ENCODE measurements around the gene HNRNPC.

HNRNPC gene

DNA sequence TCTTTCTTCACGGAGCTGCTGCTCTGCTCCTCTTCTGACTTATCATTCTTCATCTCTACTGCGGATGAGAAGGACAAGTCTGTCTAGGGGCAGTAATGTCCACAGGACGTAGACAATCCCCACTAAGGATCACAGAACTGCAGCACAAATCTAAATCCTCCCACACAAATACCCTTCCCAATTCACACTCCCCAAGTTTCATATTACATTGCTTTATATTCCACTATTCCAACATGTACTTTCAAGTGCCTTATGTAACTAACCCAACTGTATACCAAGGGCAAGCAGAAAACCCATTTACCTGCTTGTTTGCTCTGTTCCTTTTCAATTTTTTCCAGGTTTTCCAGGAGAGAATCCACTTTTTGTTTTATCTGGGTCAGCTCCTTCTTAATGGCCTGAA is 57.7 kb downstream of the HNRNPC start:
- no peak for DNase-seq (ENCODE audit: low read depth)
- TF ChIP-seq, protein P1, sequence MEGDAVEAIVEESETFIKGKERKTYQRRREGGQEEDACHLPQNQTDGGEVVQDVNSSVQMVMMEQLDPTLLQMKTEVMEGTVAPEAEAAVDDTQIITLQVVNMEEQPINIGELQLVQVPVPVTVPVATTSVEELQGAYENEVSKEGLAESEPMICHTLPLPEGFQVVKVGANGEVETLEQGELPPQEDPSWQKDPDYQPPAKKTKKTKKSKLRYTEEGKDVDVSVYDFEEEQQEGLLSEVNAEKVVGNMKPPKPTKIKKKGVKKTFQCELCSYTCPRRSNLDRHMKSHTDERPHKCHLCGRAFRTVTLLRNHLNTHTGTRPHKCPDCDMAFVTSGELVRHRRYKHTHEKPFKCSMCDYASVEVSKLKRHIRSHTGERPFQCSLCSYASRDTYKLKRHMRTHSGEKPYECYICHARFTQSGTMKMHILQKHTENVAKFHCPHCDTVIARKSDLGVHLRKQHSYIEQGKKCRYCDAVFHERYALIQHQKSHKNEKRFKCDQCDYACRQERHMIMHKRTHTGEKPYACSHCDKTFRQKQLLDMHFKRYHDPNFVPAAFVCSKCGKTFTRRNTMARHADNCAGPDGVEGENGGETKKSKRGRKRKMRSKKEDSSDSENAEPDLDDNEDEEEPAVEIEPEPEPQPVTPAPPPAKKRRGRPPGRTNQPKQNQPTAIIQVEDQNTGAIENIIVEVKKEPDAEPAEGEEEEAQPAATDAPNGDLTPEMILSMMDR (IDR thresholded peaks at IDR 0.05; ENCODE audit: low read length, missing control alignments) = no peak
- H3K4me3 ChIP-seq (replicated peaks; ENCODE audit: low read depth, low read length) = no peak overlapping the region

GRCh38 chr14:21210023-21210422 is 59.2 kb downstream of the HNRNPC start:
- TF ChIP-seq, protein P1 (IDR thresholded peaks at IDR 0.05; ENCODE audit: low read length, missing control alignments) = no peak
- no peak overlapping the region for H3K4me3 ChIP-seq (replicated peaks; ENCODE audit: low read depth, low read length)
- no peak for DNase-seq (ENCODE audit: low read depth)

GRCh38 chr14:21209185-21209584 is 60.1 kb downstream of the HNRNPC start:
- DNase-seq (ENCODE audit: low read depth) = no peak
- H3K4me3 ChIP-seq (replicated peaks; ENCODE audit: low read depth, low read length) = no peak overlapping the region
- TF ChIP-seq, protein P1 (IDR thresholded peaks at IDR 0.05; ENCODE audit: low read length, missing control alignments) = no peak

- H3K4me3 ChIP-seq (replicated peaks; ENCODE audit: low read depth, low read length) = no peak overlapping the region
- TF ChIP-seq, protein P1 (IDR thresholded peaks at IDR 0.05; ENCODE audit: low read length, missing control alignments) = no peak
Observed at GRCh38 chr14:21208554-21208953, 60.7 kb downstream of the HNRNPC start.

DNA sequence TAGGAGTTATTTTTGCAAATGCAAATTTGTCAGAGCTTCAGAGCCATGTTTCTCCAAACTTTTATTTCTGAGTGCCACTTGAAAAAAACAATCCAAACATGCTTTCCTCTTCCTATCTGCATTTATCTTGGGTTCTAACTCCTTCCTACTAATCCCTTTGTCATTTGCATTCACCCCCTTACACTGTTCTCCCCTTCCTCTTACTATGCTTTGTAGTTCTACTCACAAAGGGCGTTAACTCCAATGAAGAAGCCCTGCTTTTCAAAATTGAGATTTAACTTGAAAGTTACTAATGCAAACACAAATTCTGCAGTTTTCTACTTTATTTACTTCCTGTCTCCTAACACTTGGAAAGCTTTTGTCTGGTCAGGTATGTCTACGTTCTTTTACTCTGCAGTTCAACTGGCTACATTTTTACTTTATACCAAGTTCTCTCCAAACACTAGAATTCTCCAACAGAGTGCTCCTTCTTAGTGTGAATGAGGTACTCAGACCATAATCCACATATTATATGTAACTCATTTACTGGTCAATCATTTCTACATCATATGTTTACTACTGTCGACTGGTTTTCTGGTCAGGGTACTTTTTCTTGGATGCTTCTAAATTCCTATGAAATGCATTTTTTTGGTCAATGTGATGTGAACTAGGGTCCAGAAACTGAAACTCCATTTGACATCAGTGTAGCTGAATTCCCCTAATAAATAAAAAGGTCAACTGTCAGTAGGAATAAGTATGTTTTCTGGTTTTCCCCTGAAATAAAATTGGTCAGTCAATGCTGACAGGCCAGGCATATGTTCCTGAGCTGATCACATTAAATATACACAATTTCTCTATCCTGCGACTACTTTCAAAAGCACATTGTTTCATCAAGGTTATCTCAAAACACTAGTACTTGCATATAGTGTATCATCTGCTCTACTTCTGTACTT is 62.2 kb downstream of the HNRNPC start:
- TF ChIP-seq, protein P1 (IDR thresholded peaks at IDR 0.05; ENCODE audit: low read length, missing control alignments) = no peak
- no peak for DNase-seq (ENCODE audit: low read depth)
- no peak overlapping the region for H3K4me3 ChIP-seq (replicated peaks; ENCODE audit: low read depth, low read length)

More at GRCh38 chr14:21208554-21208953, 60.7 kb downstream of the HNRNPC start:
- DNase-seq (ENCODE audit: low read depth) = no peak

DNA sequence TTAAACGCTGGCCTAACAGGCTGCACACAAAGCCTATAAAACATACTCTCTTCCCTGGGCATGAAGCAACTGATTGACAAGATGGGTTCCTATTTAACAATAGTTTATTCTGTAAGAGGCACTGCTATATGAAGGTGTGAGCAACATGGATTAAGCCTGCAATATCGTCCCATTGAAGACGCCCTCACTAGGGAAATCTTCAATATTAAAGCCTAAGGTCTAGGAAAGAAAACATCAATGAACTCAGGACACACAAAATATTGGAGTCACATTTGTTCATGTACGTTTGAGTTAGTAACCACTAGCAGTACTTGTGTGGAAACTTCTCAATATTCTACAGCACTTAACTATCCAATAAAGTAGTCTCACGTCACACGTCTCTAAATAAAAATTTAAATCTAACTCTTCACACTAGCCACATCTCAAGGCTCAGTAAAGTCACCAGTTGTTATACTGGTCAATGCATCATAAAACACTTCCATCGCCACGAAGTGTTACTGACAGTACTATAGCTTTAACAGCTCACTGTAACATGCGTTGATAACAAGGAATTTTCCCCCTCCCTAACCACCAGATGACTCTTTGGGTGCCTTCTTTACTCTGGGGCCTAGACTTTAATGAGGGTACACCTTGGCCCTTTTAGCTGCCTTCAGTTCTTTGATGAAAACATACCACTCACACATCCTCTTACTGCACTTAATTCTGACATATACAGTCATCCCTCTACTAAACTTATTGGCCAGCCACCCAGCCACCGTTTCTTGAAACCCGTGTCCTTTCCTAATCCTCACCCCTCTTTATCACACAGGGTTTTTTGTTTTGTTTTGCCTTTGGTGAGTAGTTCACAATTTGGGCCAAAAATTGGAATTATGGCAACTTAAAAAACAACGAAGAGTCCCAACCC is 63.3 kb downstream of the HNRNPC start:
- no peak overlapping the region for H3K4me3 ChIP-seq (replicated peaks; ENCODE audit: low read depth, low read length)
- no peak for DNase-seq (ENCODE audit: low read depth)
- TF ChIP-seq, protein P1 (IDR thresholded peaks at IDR 0.05; ENCODE audit: low read length, missing control alignments) = no peak
